ENCODE results near the gene SOD1.

Gene SOD1

DNA sequence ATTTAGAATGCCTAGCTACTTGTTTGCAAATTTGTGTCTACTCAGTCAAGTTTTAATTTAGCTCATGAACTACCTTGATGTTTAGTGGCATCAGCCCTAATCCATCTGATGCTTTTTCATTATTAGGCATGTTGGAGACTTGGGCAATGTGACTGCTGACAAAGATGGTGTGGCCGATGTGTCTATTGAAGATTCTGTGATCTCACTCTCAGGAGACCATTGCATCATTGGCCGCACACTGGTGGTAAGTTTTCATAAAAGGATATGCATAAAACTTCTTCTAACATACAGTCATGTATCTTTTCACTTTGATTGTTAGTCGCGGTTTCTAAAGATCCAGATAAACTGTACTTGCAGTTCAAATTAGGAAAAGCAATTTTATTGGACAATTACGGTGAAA lies 7.6 kb downstream of the SOD1 start:
- Histone ChIP-seq H3K4me3 (ENCODE audit: low read length) (no peak overlapping the region), H3K9me3 (ENCODE audit: control insufficient read depth, insufficient read depth, low read length) (no peaks in the 10 kb centered on the region), H3K36me3 (ENCODE audit: control insufficient read depth, insufficient read depth, low read length) (peaks cover 11% of the 10 kb centered on the region), H3K27ac (ENCODE audit: low read length) (no peak overlapping the region), H3K4me1 (ENCODE audit: control insufficient read depth, insufficient read depth, low read length) (peaks cover 1% of the 10 kb centered on the region; the same call in 1 of the 2 replicates), H3K27me3 (ENCODE audit: control insufficient read depth, insufficient read depth, low read length) (no peaks in the 10 kb centered on the region)
- DNase-seq (ENCODE audit: low read depth, low spot score) = no peak
- WGBS (ENCODE audit: insufficient coverage, insufficient read length) = no CpG with 5 or more reads among the region's 5 CpGs

DNA sequence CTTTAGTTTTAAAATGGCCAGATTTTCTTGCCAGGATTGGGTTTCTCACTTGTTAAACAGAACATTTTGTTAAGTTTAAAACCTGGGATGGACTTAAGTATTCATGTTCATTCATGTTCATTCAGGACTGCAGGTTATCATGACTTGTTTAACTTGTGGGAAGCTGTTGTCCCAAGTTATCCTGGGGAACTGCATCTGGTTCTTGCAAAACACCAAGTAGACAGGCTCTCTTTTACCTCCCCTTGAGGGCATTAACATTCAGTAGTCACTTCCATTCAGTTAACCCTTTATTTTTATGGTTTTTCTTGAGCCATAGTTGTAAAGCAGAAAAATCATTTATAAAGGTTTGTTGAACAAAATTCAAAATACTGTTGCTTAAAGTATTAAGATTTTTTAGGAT lies 8.1 kb downstream of the SOD1 start:
- Histone ChIP-seq H3K27ac (ENCODE audit: low read length) (no peak overlapping the region), H3K4me3 (ENCODE audit: low read length) (no peak overlapping the region), H3K4me1 (ENCODE audit: control insufficient read depth, insufficient read depth, low read length) (peaks cover 1% of the 10 kb centered on the region; the same call in 1 of the 2 replicates), H3K36me3 (ENCODE audit: control insufficient read depth, insufficient read depth, low read length) (peaks cover 11% of the 10 kb centered on the region), H3K9me3 (ENCODE audit: control insufficient read depth, insufficient read depth, low read length) (no peaks in the 10 kb centered on the region), H3K27me3 (ENCODE audit: control insufficient read depth, insufficient read depth, low read length) (no peaks in the 10 kb centered on the region)
- DNase-seq (ENCODE audit: low read depth, low spot score) = no peak

DNA sequence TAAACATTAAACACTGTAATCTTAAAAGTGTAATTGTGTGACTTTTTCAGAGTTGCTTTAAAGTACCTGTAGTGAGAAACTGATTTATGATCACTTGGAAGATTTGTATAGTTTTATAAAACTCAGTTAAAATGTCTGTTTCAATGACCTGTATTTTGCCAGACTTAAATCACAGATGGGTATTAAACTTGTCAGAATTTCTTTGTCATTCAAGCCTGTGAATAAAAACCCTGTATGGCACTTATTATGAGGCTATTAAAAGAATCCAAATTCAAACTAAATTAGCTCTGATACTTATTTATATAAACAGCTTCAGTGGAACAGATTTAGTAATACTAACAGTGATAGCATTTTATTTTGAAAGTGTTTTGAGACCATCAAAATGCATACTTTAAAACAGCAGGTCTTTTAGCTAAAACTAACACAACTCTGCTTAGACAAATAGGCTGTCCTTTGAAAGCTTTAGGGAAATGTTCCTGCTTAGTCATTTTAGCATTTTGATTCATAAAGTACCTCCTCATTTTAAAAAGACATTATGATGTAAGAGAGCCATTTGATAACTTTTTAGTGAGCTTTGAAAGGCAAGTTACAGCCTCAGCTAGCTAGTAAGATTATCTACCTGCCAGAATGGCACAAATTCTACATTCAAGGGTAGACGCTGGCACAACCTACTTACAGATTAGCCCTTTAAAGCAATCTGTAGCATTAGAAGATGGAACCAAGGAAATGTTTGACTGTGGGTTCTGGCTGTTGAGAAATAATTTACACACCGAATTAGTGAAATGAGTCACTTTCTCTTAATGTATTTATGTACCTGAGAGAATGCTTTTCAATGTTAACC lies 9.4 kb downstream of the SOD1 start:
- H3K4me3 ChIP-seq (ENCODE audit: low read length) = no peak overlapping the region
- WGBS (ENCODE audit: insufficient coverage, insufficient read length) = no CpG with 5 or more reads among the region's 2 CpGs

DNA sequence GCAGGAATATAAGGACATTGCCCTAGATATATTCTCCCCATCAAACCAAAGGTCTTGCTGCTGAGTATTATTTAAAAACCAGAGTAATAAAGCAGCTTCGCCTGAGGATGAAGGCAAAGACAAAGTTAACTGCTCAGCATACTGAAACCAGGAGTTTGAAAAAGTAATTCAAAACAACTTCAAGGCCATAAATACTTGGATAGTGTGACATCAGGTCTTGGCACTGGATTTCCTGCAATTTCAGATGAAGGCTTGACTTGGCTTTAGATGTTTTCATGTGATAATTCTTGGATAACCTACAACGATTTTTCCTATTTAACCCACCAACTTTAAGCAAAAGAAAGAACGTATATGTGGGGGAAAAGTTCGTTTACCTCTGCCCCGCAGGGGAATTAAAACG lies 10.6 kb downstream of the SOD1 start:
- H3K36me3 ChIP-seq (ENCODE audit: control insufficient read depth, insufficient read depth, low read length) = peaks cover 7% of the 10 kb centered on the region
- H3K27me3 ChIP-seq (ENCODE audit: control insufficient read depth, insufficient read depth, low read length) = no peaks in the 10 kb centered on the region
- peaks cover 1% of the 10 kb centered on the region; the same call in 1 of the 2 replicates for H3K4me1 ChIP-seq (ENCODE audit: control insufficient read depth, insufficient read depth, low read length)
- H3K9me3 ChIP-seq (ENCODE audit: control insufficient read depth, insufficient read depth, low read length) = no peaks in the 10 kb centered on the region
- DNase-seq (ENCODE audit: low read depth, low spot score) = no peak
- H3K4me3 ChIP-seq (ENCODE audit: low read length) = no peak overlapping the region
- no peak overlapping the region for H3K27ac ChIP-seq (ENCODE audit: low read length)
- WGBS (ENCODE audit: insufficient coverage, insufficient read length) = no CpG with 5 or more reads among the region's 6 CpGs

More for the DNA sequence above, 9.4 kb downstream of the SOD1 start:
- no peaks in the 10 kb centered on the region for H3K9me3 ChIP-seq (ENCODE audit: control insufficient read depth, insufficient read depth, low read length)
- no peaks in the 10 kb centered on the region for H3K27me3 ChIP-seq (ENCODE audit: control insufficient read depth, insufficient read depth, low read length)
- peaks cover 1% of the 10 kb centered on the region; the same call in 1 of the 2 replicates for H3K4me1 ChIP-seq (ENCODE audit: control insufficient read depth, insufficient read depth, low read length)
- DNase-seq (ENCODE audit: low read depth, low spot score) = no peak
- H3K27ac ChIP-seq (ENCODE audit: low read length) = no peak overlapping the region
- peaks cover 9% of the 10 kb centered on the region for H3K36me3 ChIP-seq (ENCODE audit: control insufficient read depth, insufficient read depth, low read length)

DNA sequence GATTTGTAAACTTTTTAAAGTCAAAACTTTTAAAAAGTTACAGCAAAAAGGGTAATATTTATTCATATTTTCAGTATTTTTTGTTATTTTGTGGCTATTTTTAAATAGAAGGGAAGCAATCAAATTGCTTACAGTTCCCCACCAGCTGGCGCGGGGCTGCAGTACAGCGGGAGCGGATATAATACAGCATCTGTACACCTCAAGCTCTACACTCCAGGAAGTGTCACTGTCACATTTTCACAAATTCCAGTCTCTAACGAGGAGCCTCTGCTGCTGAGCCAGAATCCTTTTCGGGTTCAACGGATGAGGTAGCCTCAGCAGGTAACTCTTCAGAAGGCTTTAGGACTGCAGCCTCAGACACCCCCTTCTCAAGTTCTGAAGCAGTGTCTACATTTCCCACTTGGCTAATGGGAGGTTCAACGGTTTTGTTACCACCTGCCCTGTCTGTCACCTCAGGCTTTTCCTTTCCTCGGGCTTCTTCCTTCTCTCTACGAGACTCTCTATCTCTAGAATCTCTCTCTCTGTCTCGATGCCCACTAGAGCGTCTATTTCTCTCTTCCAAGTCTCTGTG lies 11.7 kb downstream of the SOD1 start:
- no peak for DNase-seq (ENCODE audit: low read depth, low spot score)
- Histone ChIP-seq H3K27me3 (ENCODE audit: control insufficient read depth, insufficient read depth, low read length) (no peaks in the 10 kb centered on the region), H3K4me1 (ENCODE audit: control insufficient read depth, insufficient read depth, low read length) (peaks cover 1% of the 10 kb centered on the region; the same call in 1 of the 2 replicates), H3K4me3 (ENCODE audit: low read length) (no peak overlapping the region), H3K27ac (ENCODE audit: low read length) (no peak overlapping the region), H3K36me3 (ENCODE audit: control insufficient read depth, insufficient read depth, low read length) (peaks cover 7% of the 10 kb centered on the region), H3K9me3 (ENCODE audit: control insufficient read depth, insufficient read depth, low read length) (no peaks in the 10 kb centered on the region)
- WGBS (ENCODE audit: insufficient coverage, insufficient read length) = no CpG with 5 or more reads among the region's 12 CpGs

DNA sequence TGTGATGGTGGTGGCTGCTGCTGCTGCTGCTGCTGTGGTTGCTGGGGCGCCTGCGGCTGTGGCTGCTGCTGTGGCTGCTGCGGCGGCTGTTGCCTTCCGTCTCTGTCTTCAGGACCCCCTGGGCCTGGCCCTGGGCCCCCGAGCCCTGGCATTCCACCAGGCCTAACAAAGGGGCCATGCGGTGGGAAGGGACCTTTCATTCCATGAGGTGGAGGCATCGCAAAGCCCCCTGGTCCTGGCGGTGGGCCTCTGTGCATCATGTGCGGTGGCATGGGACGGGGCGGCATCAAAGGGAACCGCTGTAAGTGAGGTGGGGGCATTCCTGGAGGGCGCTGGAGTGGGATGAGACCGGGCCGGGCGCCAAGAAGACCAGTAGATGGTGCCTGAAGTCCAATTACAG lies 12.4 kb downstream of the SOD1 start:
- no CpG with 5 or more reads among the region's 17 CpGs for WGBS (ENCODE audit: insufficient coverage, insufficient read length)

DNA sequence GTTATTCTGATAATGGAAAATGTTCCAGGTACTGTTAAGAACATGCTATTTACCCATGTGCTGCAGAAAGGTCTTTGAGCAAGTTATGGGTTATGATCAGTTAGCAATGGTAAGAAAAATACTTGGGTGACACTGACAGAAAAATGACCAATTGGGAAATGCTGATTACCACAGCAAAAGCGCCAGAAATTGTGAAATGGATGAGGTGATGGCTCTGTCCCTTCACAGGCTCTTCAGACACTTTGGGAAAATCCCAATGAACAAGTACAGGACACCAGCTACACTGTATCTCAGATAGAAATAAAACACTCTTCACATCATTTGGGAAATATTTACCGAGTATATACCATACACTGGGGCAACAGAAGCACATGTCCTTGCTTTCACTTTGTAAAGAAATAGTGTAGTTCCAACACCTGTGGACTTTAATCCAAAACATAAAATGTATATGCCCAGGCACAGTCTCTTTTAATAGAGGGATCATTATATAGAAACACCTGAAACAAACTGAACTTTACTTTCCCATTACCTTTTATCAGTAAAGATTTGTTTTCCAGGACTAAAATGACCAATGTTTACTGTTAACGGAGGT lies 13.9 kb downstream of the SOD1 start:
- Histone ChIP-seq H3K27ac (ENCODE audit: low read length) (no peak overlapping the region), H3K9me3 (ENCODE audit: control insufficient read depth, insufficient read depth, low read length) (no peaks in the 10 kb centered on the region), H3K4me1 (ENCODE audit: control insufficient read depth, insufficient read depth, low read length) (peaks cover 1% of the 10 kb centered on the region; the same call in 1 of the 2 replicates), H3K27me3 (ENCODE audit: control insufficient read depth, insufficient read depth, low read length) (no peaks in the 10 kb centered on the region), H3K4me3 (ENCODE audit: low read length) (no peak overlapping the region), H3K36me3 (ENCODE audit: control insufficient read depth, insufficient read depth, low read length) (peaks cover 5% of the 10 kb centered on the region)
- no CpG with 5 or more reads among the region's 3 CpGs for WGBS (ENCODE audit: insufficient coverage, insufficient read length)
- DNase-seq (ENCODE audit: low read depth, low spot score) = no peak

More for the DNA sequence above, 12.4 kb downstream of the SOD1 start:
- H3K36me3 ChIP-seq (ENCODE audit: control insufficient read depth, insufficient read depth, low read length) = peaks cover 7% of the 10 kb centered on the region
- H3K4me3 ChIP-seq (ENCODE audit: low read length) = no peak overlapping the region
- no peak for DNase-seq (ENCODE audit: low read depth, low spot score)
- no peak overlapping the region for H3K27ac ChIP-seq (ENCODE audit: low read length)
- H3K27me3 ChIP-seq (ENCODE audit: control insufficient read depth, insufficient read depth, low read length) = no peaks in the 10 kb centered on the region
- peaks cover 1% of the 10 kb centered on the region; the same call in 1 of the 2 replicates for H3K4me1 ChIP-seq (ENCODE audit: control insufficient read depth, insufficient read depth, low read length)
- no peaks in the 10 kb centered on the region for H3K9me3 ChIP-seq (ENCODE audit: control insufficient read depth, insufficient read depth, low read length)

DNA sequence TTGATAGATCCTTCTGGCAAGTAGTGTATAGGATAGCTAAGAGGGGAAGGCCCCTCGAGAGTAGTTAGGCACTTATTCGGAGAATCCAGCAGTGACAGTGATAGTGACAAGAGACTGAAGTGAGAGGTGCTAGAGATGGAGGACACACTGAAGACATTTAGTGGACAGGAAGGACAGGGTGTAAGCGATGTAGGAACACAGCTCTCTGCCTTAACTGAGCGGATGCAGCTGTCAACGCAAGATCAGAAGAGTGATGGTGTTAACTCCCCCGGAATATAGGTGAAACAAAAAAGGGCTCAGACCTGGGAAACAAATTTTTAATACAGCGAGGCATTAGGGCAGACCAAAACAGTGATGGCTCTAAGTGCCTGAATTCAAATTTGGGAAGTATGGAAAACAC lies 15.8 kb downstream of the SOD1 start:
- Histone ChIP-seq H3K9me3 (ENCODE audit: control insufficient read depth, insufficient read depth, low read length) (no peaks in the 10 kb centered on the region), H3K36me3 (ENCODE audit: control insufficient read depth, insufficient read depth, low read length) (peaks cover 5% of the 10 kb centered on the region), H3K27me3 (ENCODE audit: control insufficient read depth, insufficient read depth, low read length) (no peaks in the 10 kb centered on the region), H3K4me1 (ENCODE audit: control insufficient read depth, insufficient read depth, low read length) (0 out of 2 replicates have a peak, but pooled peaks cover 1% of the 10 kb centered on the region), H3K27ac (ENCODE audit: low read length) (no peak overlapping the region), H3K4me3 (ENCODE audit: low read length) (no peak overlapping the region)
- no CpG with 5 or more reads among the region's 7 CpGs for WGBS (ENCODE audit: insufficient coverage, insufficient read length)
- DNase-seq (ENCODE audit: low read depth, low spot score) = no peak

DNA sequence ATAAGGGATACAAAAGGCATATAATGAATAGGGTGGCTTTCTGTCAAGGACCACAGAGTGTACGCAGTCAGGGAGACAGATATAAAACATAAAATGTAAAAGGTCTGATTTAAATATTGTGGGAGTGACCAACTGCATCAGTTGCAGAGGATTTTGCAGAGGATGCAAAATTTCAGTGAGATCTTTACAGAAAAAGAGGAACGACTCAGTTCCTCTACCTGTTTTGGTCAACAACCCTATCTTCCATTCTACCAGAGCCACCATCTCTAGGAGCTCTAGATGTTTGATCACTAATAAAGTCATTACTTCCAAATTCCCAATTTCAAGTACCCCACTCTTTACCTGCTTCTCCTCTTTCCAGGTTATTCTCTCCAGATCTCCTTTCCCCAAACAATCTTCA lies 16.5 kb downstream of the SOD1 start:
- Histone ChIP-seq H3K4me3 (ENCODE audit: low read length) (no peak overlapping the region), H3K4me1 (ENCODE audit: control insufficient read depth, insufficient read depth, low read length) (0 out of 2 replicates have a peak, but pooled peaks cover 1% of the 10 kb centered on the region), H3K27me3 (ENCODE audit: control insufficient read depth, insufficient read depth, low read length) (no peaks in the 10 kb centered on the region), H3K36me3 (ENCODE audit: control insufficient read depth, insufficient read depth, low read length) (peaks cover 5% of the 10 kb centered on the region), H3K27ac (ENCODE audit: low read length) (no peak overlapping the region), H3K9me3 (ENCODE audit: control insufficient read depth, insufficient read depth, low read length) (no peaks in the 10 kb centered on the region)
- no peak for DNase-seq (ENCODE audit: low read depth, low spot score)
- no CpG with 5 or more reads among the region's 2 CpGs for WGBS (ENCODE audit: insufficient coverage, insufficient read length)

DNA sequence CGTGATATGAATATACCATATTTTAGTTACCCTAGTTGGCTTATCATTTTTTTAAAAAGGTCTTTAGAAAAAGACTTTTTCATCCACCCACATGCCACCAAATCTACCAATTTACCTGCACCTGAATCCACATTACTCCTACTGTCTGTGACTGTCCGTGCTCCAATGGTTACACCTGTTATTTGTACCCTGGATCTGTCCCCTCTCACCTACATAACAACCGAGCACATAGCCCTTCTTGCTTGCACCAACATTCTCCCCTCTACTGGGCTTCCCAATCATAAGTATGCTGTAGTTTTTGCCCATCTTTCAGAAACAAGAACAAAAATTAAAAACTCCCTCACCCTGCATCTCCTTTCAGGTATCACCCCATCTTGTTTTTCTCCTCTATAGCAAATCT lies 17.6 kb downstream of the SOD1 start:
- no peaks in the 10 kb centered on the region for H3K4me1 ChIP-seq (ENCODE audit: control insufficient read depth, insufficient read depth, low read length)
- WGBS (ENCODE audit: insufficient coverage, insufficient read length) = no CpG with 5 or more reads among the region's 3 CpGs
- no peaks in the 10 kb centered on the region for H3K27me3 ChIP-seq (ENCODE audit: control insufficient read depth, insufficient read depth, low read length)
- H3K9me3 ChIP-seq (ENCODE audit: control insufficient read depth, insufficient read depth, low read length) = no peaks in the 10 kb centered on the region
- DNase-seq (ENCODE audit: low read depth, low spot score) = no peak
- H3K27ac ChIP-seq (ENCODE audit: low read length) = no peak overlapping the region
- peaks cover under 1% of the 10 kb centered on the region; the same call in 1 of the 2 replicates for H3K36me3 ChIP-seq (ENCODE audit: control insufficient read depth, insufficient read depth, low read length)
- no peak overlapping the region for H3K4me3 ChIP-seq (ENCODE audit: low read length)

All from iPS DF 6.9 (cell line).